Effector memory CD4-positive, alpha-beta T cell (primary cell): Measurements from ENCODE around the gene ZNF407.

Experiments
- DNase-seq, 3 donors: peaks; one replicate each; pipeline ENCODE4 v3.0.0-alpha.2; 2020
- H3K27ac ChIP-seq: 2 replicates; pipeline ENCODE4 v1.7.0; 2013; ENCODE audit warnings: mild to moderate bottlenecking, low read length, moderate library complexity; ENCODE audit not compliant: insufficient read depth, poor library complexity, severe bottlenecking
- H3K27me3 ChIP-seq: replicated peaks from 2 replicates; pipeline ENCODE4 v1.7.0; 2013; ENCODE audit warnings: mild to moderate bottlenecking, low read length; ENCODE audit not compliant: insufficient read depth, control insufficient read depth, poor library complexity, severe bottlenecking
- H3K36me3 ChIP-seq: 2 replicates; pipeline ENCODE4 v1.7.0; 2013; ENCODE audit warnings: mild to moderate bottlenecking, low read length, moderate library complexity; ENCODE audit not compliant: control insufficient read depth, insufficient read depth
- H3K4me1 ChIP-seq: 2 replicates; pipeline ENCODE4 v1.7.0; 2013; ENCODE audit warnings: low read length, mild to moderate bottlenecking; ENCODE audit not compliant: control insufficient read depth, insufficient read depth, poor library complexity, severe bottlenecking
- H3K4me3 ChIP-seq: 2 replicates; pipeline ENCODE4 v1.7.0; 2013; ENCODE audit warnings: low read length, low read depth, mild to moderate bottlenecking; ENCODE audit not compliant: insufficient read depth, poor library complexity, severe bottlenecking
- H3K9me3 ChIP-seq: 2 replicates; pipeline ENCODE4 v1.7.0; 2013; ENCODE audit warnings: mild to moderate bottlenecking, low read length, moderate library complexity; ENCODE audit not compliant: control insufficient read depth

ZNF407 gene

DNA sequence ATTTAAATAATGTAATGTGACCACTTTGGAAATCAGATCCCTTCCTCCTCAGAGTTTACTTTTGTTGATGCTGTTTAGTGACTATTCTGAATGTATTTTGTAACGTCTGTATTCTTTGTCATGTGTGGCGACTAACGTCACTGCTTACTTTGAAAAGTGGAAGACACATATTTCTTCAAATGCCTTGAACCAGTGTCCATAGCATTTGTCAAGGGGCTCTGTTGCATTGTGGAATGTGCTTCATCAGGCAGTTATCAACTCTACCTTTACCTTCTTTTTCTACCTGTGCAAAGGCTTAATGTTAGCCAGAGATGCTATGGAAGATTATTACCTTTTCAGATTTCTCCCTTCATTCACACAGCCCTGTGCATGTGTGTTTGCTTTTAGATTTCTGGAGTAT is 162.4 kb downstream of the ZNF407 start:
- H3K9me3 ChIP-seq, result no peaks in the 10 kb centered on the region
- no peaks in the 10 kb centered on the region for H3K4me1 ChIP-seq
- H3K27ac ChIP-seq, result no peak overlapping the region
- H3K4me3 ChIP-seq, result no peak overlapping the region
- no peaks in the 10 kb centered on the region for H3K36me3 ChIP-seq
- DNase-seq, result no peak
- H3K27me3 ChIP-seq, result no peaks in the 10 kb centered on the region

DNA sequence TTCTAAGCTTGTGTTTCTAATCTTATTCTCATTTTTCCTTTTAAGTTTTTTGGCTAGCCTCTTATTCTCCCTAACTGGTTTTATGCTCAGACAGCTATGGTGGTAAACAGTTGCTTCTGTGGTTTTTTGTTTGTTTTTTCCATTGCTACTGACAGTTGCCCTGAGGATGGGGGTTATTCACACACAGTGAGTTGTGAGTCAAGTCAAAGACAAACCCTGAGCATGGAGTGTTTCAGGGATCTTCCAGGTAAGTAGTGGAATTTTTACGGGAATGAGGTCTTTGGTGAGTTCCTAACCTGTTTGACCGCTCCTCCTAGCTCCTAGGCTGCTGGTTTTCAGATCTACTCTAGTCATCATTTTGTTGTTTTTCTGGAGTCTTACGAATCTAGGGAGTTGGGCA is 162.8 kb downstream of the ZNF407 start:
- Histone ChIP-seq H3K36me3 (no peaks in the 10 kb centered on the region), H3K27me3 (no peaks in the 10 kb centered on the region)
- no peak for DNase-seq

DNA sequence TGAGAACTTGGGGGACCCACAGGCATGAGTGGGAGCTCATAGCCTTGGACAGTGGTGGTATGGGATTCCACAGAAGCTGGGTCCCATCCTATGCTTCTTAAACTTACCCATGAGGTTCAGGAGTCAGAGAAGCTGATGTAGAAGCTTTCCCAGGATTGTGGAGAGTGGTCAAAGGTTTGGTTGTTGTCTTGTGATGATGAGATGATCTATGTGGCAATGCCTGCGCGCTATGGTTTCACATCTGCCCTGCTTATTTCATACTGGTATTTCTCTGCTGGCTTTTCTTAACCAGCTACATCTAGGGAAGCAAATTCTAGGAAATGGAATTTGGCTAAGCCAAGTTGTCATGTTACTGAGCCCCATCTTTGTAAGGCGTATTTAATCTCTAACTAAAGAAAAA is 168.6 kb downstream of the ZNF407 start:
- Histone ChIP-seq H3K9me3 (no peaks in the 10 kb centered on the region), H3K27ac (no peak overlapping the region), H3K4me1 (no peaks in the 10 kb centered on the region), H3K27me3 (no peaks in the 10 kb centered on the region), H3K4me3 (no peak overlapping the region), H3K36me3 (no peaks in the 10 kb centered on the region)
- DNase-seq, result no peak

More for the DNA sequence above, 162.8 kb downstream of the ZNF407 start:
- Histone ChIP-seq H3K9me3 (no peaks in the 10 kb centered on the region), H3K4me1 (no peaks in the 10 kb centered on the region), H3K4me3 (no peak overlapping the region), H3K27ac (no peak overlapping the region)

DNA sequence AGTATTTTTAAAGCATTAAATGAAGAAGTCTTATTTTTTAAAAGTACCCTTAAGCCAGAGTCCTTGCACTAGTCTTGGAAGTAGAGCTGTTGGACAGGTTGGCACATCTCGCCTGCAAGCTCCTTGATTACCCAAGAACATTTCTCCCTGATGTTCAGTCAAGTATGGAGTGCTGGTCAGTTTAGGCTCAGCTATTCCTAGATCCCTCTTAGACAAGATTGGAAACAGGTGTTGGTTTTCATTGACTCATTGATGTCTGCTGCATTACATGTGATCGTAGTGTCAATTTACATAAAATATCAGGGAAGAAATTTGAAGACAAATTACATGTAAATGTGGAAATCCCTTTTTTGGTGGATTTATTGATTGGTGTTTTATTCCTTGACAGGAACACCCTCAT is 170.4 kb downstream of the ZNF407 start:
- no peaks in the 10 kb centered on the region for H3K4me1 ChIP-seq
- no peaks in the 10 kb centered on the region for H3K9me3 ChIP-seq
- H3K4me3 ChIP-seq, result no peak overlapping the region
- DNase-seq, result no peak
- no peaks in the 10 kb centered on the region for H3K36me3 ChIP-seq
- H3K27ac ChIP-seq, result no peak overlapping the region
- H3K27me3 ChIP-seq, result no peaks in the 10 kb centered on the region

DNA sequence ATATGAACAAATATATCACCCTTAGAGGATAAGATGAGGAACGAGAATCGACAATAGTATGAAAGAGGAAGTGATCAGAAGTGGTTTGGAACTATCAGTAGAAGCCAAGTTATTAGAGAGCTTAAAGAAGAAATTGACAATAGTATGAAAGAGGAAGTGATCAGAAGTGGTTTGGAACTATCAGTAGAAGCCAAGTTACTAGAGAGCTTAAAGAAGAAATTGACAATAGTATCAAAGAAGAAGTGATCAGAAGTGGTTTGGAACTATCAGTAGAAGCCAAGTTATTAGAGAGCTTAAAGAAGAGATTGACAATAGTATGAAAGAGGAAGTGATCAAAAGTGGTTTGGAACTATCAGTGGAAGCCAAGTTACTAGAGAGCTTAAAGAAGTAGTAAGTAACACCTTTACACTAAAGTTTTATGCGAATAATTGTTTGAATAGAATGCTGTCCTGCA is 175.5 kb downstream of the ZNF407 start:
- DNase-seq, result no peak
- Histone ChIP-seq H3K4me3 (no peak overlapping the region), H3K27me3 (no peaks in the 10 kb centered on the region), H3K9me3 (no peaks in the 10 kb centered on the region), H3K27ac (no peak overlapping the region), H3K4me1 (no peaks in the 10 kb centered on the region), H3K36me3 (no peaks in the 10 kb centered on the region)

DNA sequence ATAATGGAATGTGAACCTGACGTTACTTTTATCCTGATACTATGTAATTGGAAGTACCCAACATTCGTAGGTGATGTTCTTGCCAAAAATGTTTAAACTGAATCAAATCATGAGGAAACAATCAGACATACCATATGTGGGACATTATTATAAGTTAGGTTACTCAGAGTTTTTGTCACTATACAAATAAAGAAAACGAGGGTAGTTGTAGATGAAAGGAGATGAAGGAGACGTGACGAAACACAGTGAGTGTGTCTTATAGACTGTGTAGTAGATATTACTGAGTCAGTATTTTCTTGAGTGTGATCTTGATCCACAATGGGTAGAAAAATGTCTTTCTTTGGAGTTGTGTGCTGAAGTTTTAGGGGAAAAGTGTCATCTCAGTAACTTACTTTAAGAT is 176.8 kb downstream of the ZNF407 start:
- DNase-seq, result no peak
- Histone ChIP-seq H3K36me3 (no peaks in the 10 kb centered on the region), H3K4me1 (no peaks in the 10 kb centered on the region), H3K4me3 (no peak overlapping the region), H3K9me3 (no peaks in the 10 kb centered on the region), H3K27ac (no peak overlapping the region), H3K27me3 (no peaks in the 10 kb centered on the region)

DNA sequence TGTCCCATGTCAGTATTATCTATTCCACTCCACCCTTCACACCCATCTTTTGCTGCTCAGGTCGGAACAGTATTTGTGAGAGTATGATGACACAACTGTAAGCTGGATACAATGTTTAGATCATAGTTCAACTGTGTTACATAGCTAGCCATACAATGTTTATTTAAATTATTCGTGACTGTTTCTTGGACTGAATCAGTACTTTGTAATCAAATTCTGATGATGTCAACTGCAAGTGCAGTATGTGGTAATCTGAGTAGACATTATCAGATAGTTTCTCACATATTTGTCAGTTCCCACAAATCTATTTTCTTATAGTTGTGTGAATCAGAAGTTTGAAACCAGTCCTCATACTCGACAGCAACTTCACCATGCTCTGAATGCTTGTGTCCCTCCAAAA is 177.6 kb downstream of the ZNF407 start:
- no peak overlapping the region for H3K27ac ChIP-seq
- no peaks in the 10 kb centered on the region for H3K4me1 ChIP-seq
- no peaks in the 10 kb centered on the region for H3K9me3 ChIP-seq
- no peak overlapping the region for H3K4me3 ChIP-seq
- H3K36me3 ChIP-seq, result no peaks in the 10 kb centered on the region
- H3K27me3 ChIP-seq, result no peaks in the 10 kb centered on the region
- DNase-seq, result no peak

DNA sequence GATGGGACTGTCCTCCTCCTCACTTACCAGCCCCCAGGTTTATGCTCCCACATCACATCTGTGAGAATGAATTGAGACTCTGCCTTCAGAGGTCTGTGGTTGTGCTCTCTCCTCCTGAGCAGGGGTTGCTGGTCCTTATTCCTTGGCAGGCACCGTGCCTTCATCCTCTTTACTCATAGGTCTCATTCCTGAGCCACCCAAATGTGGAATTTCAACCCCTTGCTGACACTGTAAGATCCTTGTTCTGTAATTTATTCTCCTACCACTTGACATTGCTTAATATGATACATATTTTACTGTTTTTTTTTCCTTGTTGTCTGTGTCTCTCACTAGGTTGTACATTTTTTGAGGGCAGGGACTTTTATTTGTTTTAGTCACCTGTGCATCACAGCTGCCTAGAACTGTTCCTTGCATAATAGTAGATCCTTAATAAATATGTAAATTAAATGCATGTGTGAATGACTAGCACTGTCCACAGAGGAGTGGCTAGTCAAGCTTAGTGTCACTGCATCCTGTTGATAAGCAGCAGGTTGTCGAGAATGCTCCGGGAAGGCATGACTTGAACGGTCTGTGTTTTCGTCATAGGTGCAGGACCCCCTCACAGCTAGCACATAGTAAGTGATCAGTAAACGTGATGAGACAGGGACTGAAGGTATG is 180.6 kb downstream of the ZNF407 start:
- no peaks in the 10 kb centered on the region for H3K27me3 ChIP-seq
- H3K4me1 ChIP-seq, result no peaks in the 10 kb centered on the region
- no peak for DNase-seq
- H3K27ac ChIP-seq, result no peak overlapping the region
- H3K9me3 ChIP-seq, result no peaks in the 10 kb centered on the region
- no peaks in the 10 kb centered on the region for H3K36me3 ChIP-seq
- no peak overlapping the region for H3K4me3 ChIP-seq

DNA sequence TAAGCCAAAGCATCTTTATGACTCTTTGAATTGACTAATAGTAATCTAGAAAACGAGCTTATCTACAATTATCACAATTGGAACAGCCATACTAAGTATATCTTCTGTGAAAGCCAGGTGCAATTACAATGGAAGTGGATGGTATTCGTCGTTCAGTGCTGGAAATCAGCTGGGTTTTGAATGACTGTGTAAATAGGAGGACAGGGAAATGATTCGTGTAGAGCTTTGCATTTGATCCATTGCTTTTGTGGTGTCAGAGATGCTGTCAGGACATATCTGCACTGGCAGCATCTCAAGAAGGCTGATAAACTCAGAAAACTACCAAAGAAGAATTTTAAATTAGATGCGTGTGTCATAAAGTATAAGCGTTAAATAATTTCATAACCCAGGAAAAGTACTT is 187.1 kb downstream of the ZNF407 start:
- DNase-seq, result no peak
- no peak overlapping the region for H3K27ac ChIP-seq
- H3K9me3 ChIP-seq, result no peaks in the 10 kb centered on the region
- no peak overlapping the region for H3K4me3 ChIP-seq
- H3K27me3 ChIP-seq, result no peaks in the 10 kb centered on the region
- no peaks in the 10 kb centered on the region for H3K36me3 ChIP-seq
- no peaks in the 10 kb centered on the region for H3K4me1 ChIP-seq

DNA sequence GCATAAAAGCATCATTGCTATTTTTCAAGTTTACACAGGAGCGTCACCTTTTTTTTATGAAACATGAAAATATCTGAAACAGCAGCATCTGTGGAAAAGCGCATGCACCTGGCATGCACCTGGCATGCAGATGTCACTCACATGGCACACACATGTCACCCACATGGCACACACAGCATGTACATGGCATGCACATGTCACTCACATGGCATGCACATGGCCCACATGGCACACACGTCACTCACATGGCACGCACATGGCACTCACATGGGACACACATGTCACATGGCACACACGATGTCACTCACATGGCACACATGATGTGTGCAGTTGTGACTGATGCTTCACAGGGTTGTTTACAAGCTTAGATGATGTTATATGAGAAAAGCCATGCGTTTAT is 188.0 kb downstream of the ZNF407 start:
- H3K36me3 ChIP-seq, result no peaks in the 10 kb centered on the region
- H3K9me3 ChIP-seq, result no peaks in the 10 kb centered on the region
- H3K27ac ChIP-seq, result no peak overlapping the region
- DNase-seq, result no peak
- H3K27me3 ChIP-seq, result no peaks in the 10 kb centered on the region
- H3K4me3 ChIP-seq, result no peak overlapping the region
- H3K4me1 ChIP-seq, result no peaks in the 10 kb centered on the region
